GM12878 (cell line): ENCODE measurements around the gene TMPRSS3. TPM values are rescaled to one million over a fixed set of nuclear protein-coding genes. Genes with fewer than 3 reads are reported as not detected.

ENCODE experiments used
- ATAC-seq: fragments of 200-7000 bp; cut with Tn5 transposase; 3 replicates; pipeline ENCODE4 v1.9.1; 2020; ENCODE audit warnings: mild to moderate bottlenecking, moderate library complexity
- BruUV-seq: library from RNA; stranded (reverse); fragments of 400-500 nt; replicated peaks from 2 replicates; lab custom pipeline; 2021; lab: Mats Ljungman, UMichigan
- CTCF ChIA-PET: fragments of 300-600 bp; sonication (Branson Sonifier 250); formaldehyde crosslinking; extraction: SDS; loops from one replicate; lab custom pipeline; 2021; ENCODE audit warnings: inconsistent platforms; lab: Yijun Ruan, JAX
- POLR2A ChIA-PET: fragments of 350-600 bp; formaldehyde crosslinking; extraction: SDS; loops from one replicate; lab custom pipeline; 2021; ENCODE audit warnings: inconsistent platforms; lab: Charles Lee
- RAD21 ChIA-PET: fragments of 300-600 bp; sonication (Branson Sonifier 250); formaldehyde crosslinking; loops from one replicate; lab custom pipeline; 2023; ENCODE audit warnings: antibody characterized with exemption; ENCODE audit not compliant: unreplicated experiment; lab: Charles Lee
- SMC1A ChIA-PET: fragments of 300-600 bp; sonication (Branson Sonifier 250); formaldehyde crosslinking; loops from one replicate; lab custom pipeline; 2023; ENCODE audit not compliant: unreplicated experiment, uncharacterized antibody; lab: Charles Lee
- DNase-seq: peaks from one replicate; pipeline ENCODE4 v3.0.0-alpha.2; 2011; ENCODE audit warnings: low read depth, low spot score
- FAIRE-seq: peaks from 3 replicates; lab custom pipeline; 2011; peaks lifted over from hg19 to GRCh38; lab: Jason Lieb, UNC
- H2AFZ ChIP-seq: 2 replicates; pipeline ENCODE4 v1.6.0; 2011; ENCODE audit warnings: low read depth, low read length, control low read depth; ENCODE audit not compliant: control insufficient read depth
- H3K27ac ChIP-seq: 2 replicates; pipeline ENCODE4 v1.5.1; 2011; ENCODE audit warnings: control low read depth; ENCODE audit not compliant: control insufficient read depth, insufficient read depth
- H3K27me3 ChIP-seq, 2 experiments: replicated peaks in 1 of 2; 2 replicates each; pipeline versions ENCODE4 v1.6.0 to v1.6.1; 2011; ENCODE audit warnings: low read length in 1 of 2; ENCODE audit not compliant: control insufficient read depth in 2 of 2, insufficient read depth in 2 of 2
- H3K36me3 ChIP-seq, 2 experiments: 2 replicates each; pipeline ENCODE4 v1.5.1; 2011; ENCODE audit warnings: low read length in 1 of 2; ENCODE audit not compliant: control insufficient read depth in 2 of 2, insufficient read depth in 2 of 2
- H3K4me1 ChIP-seq: 2 replicates; pipeline ENCODE4 v1.6.1; 2011; ENCODE audit warnings: mild to moderate bottlenecking, low read length, moderate library complexity, mixed read lengths; ENCODE audit not compliant: control insufficient read depth, insufficient read depth
- H3K4me2 ChIP-seq: 2 replicates; pipeline ENCODE4 v1.6.0; 2011; ENCODE audit warnings: control low read depth; ENCODE audit not compliant: control insufficient read depth, insufficient read depth
- H3K4me3 ChIP-seq: fragments of 200-600 bp; sonication (generic); 2 replicates; pipeline ENCODE4 v1.5.1; 2016
- H3K79me2 ChIP-seq: 2 replicates; pipeline ENCODE4 v1.6.0; 2011; ENCODE audit warnings: low read length; ENCODE audit not compliant: control insufficient read depth, insufficient read depth
- H3K9ac ChIP-seq: 2 replicates; pipeline ENCODE4 v1.8.0; 2011; ENCODE audit warnings: low read length, control low read depth, mixed read lengths; ENCODE audit not compliant: control insufficient read depth, insufficient read depth
- H3K9me3 ChIP-seq: replicated peaks from 3 replicates; pipeline ENCODE4 v1.5.1; 2011; ENCODE audit warnings: mild to moderate bottlenecking, low read length; ENCODE audit not compliant: control insufficient read depth, insufficient read depth
- H4K20me1 ChIP-seq: 2 replicates; pipeline ENCODE4 v1.6.0; 2011; ENCODE audit not compliant: control insufficient read depth, insufficient read depth
- PAX5 ChIP-seq: IDR thresholded peaks from 2 replicates; pipeline ENCODE4 v1.6.1; 2011; ENCODE audit warnings: low read depth, low read length, borderline replicate concordance
- WGBS: methylation state at CpG from one replicate; pipeline ENCODE4 v1.1.6; 2016; ENCODE audit warnings: low lambda C conversion rate; ENCODE audit not compliant: insufficient replicate concordance, insufficient coverage; ENCODE audit errors: missing lambda C conversion rate; 5-methylcytosine and 5-hydroxymethylcytosine counted together
- in situ Hi-C: fragments of 300-500 bp; cut with MboI; formaldehyde crosslinking; loops from 9 replicates; pipeline ENCODE4 v1.14.3; 2018; ENCODE audit warnings: mixed read lengths
- intact Hi-C: fragments of 100-400 bp; cut with micrococcal nuclease; formaldehyde crosslinking; loops from one replicate; pipeline ENCODE4 v1.14.2; 2022; ENCODE audit not compliant: unreplicated experiment
- polyA plus RNA-seq, 11 experiments: library from polyadenylated mRNA; depleted of rRNA in 4 of 11; unstranded in 6 of 11; stranded (reverse) in 5 of 11; fragments of >200 nt; fragmentation: Nextera tagmentation in 4 of 11; fragmentation: Illumina TruSeq in 1 of 11; extraction: Ambion mirVana in 4 of 11; extraction: Trizol in 1 of 11; gene quantifications; 1 replicate in 1 of 11; 2 replicates in 10 of 11; pipeline versions ENCODE4 v1.2.1 to v1.2.3, GENCODE V29; 2011 to 2016; ENCODE audit warnings: inconsistent platforms in 2 of 11, missing spikeins in 2 of 11, low read depth in 1 of 11
- total RNA-seq, 4 experiments: library from RNA; depleted of rRNA in 3 of 4; stranded (reverse); fragments of >200 nt in 3 of 4; fragmentation: Illumina TruSeq in 1 of 4; extraction: Trizol in 1 of 4; gene quantifications; 2 replicates each; pipeline versions ENCODE4 v1.2.1 to v1.2.3, GENCODE V29; 2013 to 2021
- TF ChIP-seq, protein P1 (sequence below): IDR thresholded peaks from 2 replicates; pipeline ENCODE4 v1.6.1; 2012; ENCODE audit warnings: mild to moderate bottlenecking, low read depth, low read length

The TMPRSS3 gene
- total and polyA plus RNA-seq, 10 of the 15 experiments (the other 5 are each of a cell fraction or from before 2014, with no cell fraction given), result 0.51 to 1.5 (median 0.82) TPM; not detected in 1

DNA sequence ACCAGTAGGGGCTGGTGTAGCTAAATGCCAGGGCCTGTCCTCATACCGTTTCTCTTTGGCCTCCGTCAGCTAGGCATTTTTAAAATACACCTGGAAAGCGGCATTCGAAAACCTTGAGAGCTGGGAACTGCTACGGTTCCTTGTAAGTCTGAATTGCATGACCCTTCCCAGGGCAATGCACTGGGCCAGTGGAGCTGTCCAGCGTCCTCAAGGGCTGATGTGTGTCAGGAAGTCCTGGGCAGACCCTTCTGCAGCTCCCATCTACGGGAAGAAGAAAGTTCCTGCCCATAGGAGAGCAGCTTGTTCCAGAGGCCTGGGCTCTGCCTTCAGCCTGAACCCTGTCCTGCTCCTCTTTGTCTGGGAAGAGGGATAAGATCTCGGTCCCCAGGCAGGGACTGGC lies 41.9 kb upstream of the TMPRSS3 start:
- Histone ChIP-seq H3K4me3 (no peak overlapping the region), H3K4me1 (peaks cover 18% of the 10 kb centered on the region), H3K9me3 (no peaks in the 10 kb centered on the region; the same call in 1 of the 3 replicates), H3K79me2 (no peaks in the 10 kb centered on the region), H3K4me2 (no peak overlapping the region), H2AFZ (no peak overlapping the region), H3K27ac (no peak overlapping the region), H3K36me3 (no peaks in the 10 kb centered on the region), H4K20me1 (no peaks in the 10 kb centered on the region), H3K27me3 (no peaks in the 10 kb centered on the region), H3K9ac (no peak overlapping the region)
- 54% methylated on average over 8 of the region's 8 CpGs for WGBS
- BruUV-seq, result no TSS peak
- no peak for FAIRE-seq
- intact Hi-C loops, result no loop called here
- no peak for TF ChIP-seq PAX5
- TF ChIP-seq, protein P1, sequence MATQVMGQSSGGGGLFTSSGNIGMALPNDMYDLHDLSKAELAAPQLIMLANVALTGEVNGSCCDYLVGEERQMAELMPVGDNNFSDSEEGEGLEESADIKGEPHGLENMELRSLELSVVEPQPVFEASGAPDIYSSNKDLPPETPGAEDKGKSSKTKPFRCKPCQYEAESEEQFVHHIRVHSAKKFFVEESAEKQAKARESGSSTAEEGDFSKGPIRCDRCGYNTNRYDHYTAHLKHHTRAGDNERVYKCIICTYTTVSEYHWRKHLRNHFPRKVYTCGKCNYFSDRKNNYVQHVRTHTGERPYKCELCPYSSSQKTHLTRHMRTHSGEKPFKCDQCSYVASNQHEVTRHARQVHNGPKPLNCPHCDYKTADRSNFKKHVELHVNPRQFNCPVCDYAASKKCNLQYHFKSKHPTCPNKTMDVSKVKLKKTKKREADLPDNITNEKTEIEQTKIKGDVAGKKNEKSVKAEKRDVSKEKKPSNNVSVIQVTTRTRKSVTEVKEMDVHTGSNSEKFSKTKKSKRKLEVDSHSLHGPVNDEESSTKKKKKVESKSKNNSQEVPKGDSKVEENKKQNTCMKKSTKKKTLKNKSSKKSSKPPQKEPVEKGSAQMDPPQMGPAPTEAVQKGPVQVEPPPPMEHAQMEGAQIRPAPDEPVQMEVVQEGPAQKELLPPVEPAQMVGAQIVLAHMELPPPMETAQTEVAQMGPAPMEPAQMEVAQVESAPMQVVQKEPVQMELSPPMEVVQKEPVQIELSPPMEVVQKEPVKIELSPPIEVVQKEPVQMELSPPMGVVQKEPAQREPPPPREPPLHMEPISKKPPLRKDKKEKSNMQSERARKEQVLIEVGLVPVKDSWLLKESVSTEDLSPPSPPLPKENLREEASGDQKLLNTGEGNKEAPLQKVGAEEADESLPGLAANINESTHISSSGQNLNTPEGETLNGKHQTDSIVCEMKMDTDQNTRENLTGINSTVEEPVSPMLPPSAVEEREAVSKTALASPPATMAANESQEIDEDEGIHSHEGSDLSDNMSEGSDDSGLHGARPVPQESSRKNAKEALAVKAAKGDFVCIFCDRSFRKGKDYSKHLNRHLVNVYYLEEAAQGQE, result peak; percentile 84
- in situ Hi-C loops, result no loop called here
- ATAC-seq, result no peak
- ChIA-PET RAD21 (interaction anchor here (1.1 to 5.9 kb wide), 2 partner anchors 15 to 24 kb away, joined by 3 to 81 read pairs; no protein-coding TSS in a partner anchor), CTCF (interaction anchor here (1.0 to 1.2 kb wide), 2 partner anchors 99 to 127 kb away, joined by 3 read pairs; no protein-coding TSS in a partner anchor), SMC1A (interaction anchor here (0.7 to 8.6 kb wide), 3 partner anchors 14 to 161 kb away, joined by 3 to 68 read pairs (median 3); no protein-coding TSS in a partner anchor), POLR2A (interaction anchor here (0.5 to 2.7 kb wide), 4 partner anchors 9 to 88 kb away, joined by 4 to 15 read pairs (median 8); no protein-coding TSS in a partner anchor)
- DNase-seq, result no peak
